HCEC 1CT (cell line): Measurements from ENCODE around the gene GATA6.

Source experiments
- DNase-seq: peaks from one replicate; pipeline ENCODE4 v3.0.0-alpha.2; 2017

GATA6 gene

GRCh38 chr18:22169011-22169888 lies at the start of gene GATA6:
GATA6 (plus strand) TSS chr18:22169589; CDS start chr18:22171145, 1,556 bp downstream.
- peak; percentile 81 for DNase-seq

- DNase-seq, result no peak
Observed at GRCh38 chr18:22124970-22125369, 44.4 kb upstream of the GATA6 start.

- no peak for DNase-seq
Observed at GRCh38 chr18:22128954-22129353, 40.4 kb upstream of the GATA6 start.

- no peak for DNase-seq
Observed at GRCh38 chr18:22129778-22130177, 39.6 kb upstream of the GATA6 start.

- no peak for DNase-seq
Observed at GRCh38 chr18:22132258-22132657, 37.1 kb upstream of the GATA6 start.

- DNase-seq, result no peak
Observed at GRCh38 chr18:22132763-22133162, 36.6 kb upstream of the GATA6 start.

GRCh38 chr18:22136395-22136794 lies 33.0 kb upstream of the GATA6 start:
- peak; percentile 24 for DNase-seq

- no peak for DNase-seq
Observed at GRCh38 chr18:22141211-22141610, 28.2 kb upstream of the GATA6 start.

- DNase-seq, result no peak
Observed at GRCh38 chr18:22143347-22144340, 25.7 kb upstream of the GATA6 start.

- no peak for DNase-seq
Observed at GRCh38 chr18:22145160-22145559, 24.2 kb upstream of the GATA6 start.

GRCh38 chr18:22149710-22150109 lies 19.7 kb upstream of the GATA6 start:
- no peak for DNase-seq

GRCh38 chr18:22152093-22152492 lies 17.3 kb upstream of the GATA6 start:
- no peak for DNase-seq

GRCh38 chr18:22153428-22153827 lies 16.0 kb upstream of the GATA6 start:
- DNase-seq, result no peak

- DNase-seq, result no peak
Observed at GRCh38 chr18:22155584-22155983, 13.8 kb upstream of the GATA6 start.

GRCh38 chr18:22159014-22159413 lies 10.4 kb upstream of the GATA6 start:
- DNase-seq, result no peak

- DNase-seq, result no peak
Observed at GRCh38 chr18:22161090-22161489, 8.3 kb upstream of the GATA6 start.

GRCh38 chr18:22163416-22164161 lies 5.8 kb upstream of the GATA6 start:
- DNase-seq, result no peak

GRCh38 chr18:22164337-22165048 lies 4.9 kb upstream of the GATA6 start:
- DNase-seq, result no peak

- DNase-seq, result no peak
Observed at GRCh38 chr18:22165049-22165602, 4.3 kb upstream of the GATA6 start.

- DNase-seq, result no peak
Observed at GRCh38 chr18:22165603-22166068, 3.8 kb upstream of the GATA6 start.

- no peak for DNase-seq
Observed at GRCh38 chr18:22166069-22166950, 3.1 kb upstream of the GATA6 start.
